Spleen (tissue), 7 donors: Measurements from ENCODE around the gene COL17A1.

Experiments
- CTCF ChIP-seq, 11 experiments: fragments of 200-600 bp in 7 of 11; fragments of 450-650 bp in 4 of 11; sonication (generic) in 4 of 11; IDR thresholded peaks in 8 of 11; conservative IDR thresholded peaks in 3 of 11; 1 replicate in 7 of 11; 2 replicates in 4 of 11; pipeline versions ENCODE4 v1.4.0 to v1.8.0; 2016 to 2021; ENCODE audit warnings: antibody characterized with exemption in 11 of 11, inconsistent platforms in 4 of 11, mild to moderate bottlenecking in 1 of 11
- POLR2A ChIP-seq, 3 donors: fragments of 450-650 bp; IDR thresholded peaks; one replicate each; pipeline ENCODE4 v1.5.1; 2017; ENCODE audit warnings: antibody characterized with exemption in 3 of 3, mild to moderate bottlenecking in 1 of 3
- POLR2AphosphoS5 ChIP-seq, 3 donors: sonication (generic); formaldehyde crosslinking; IDR thresholded peaks; one replicate each; pipeline ENCODE4 v1.5.1; 2017; ENCODE audit warnings: antibody characterized with exemption in 3 of 3
- donor health status: DM: no; HTN: no; CAD: no; lungs with moderate emphysema.
- donor health status: DM: no; HTN: no; CAD: no.
- donor health status: DM: no; HTN: no; CAD: no.

DNA sequence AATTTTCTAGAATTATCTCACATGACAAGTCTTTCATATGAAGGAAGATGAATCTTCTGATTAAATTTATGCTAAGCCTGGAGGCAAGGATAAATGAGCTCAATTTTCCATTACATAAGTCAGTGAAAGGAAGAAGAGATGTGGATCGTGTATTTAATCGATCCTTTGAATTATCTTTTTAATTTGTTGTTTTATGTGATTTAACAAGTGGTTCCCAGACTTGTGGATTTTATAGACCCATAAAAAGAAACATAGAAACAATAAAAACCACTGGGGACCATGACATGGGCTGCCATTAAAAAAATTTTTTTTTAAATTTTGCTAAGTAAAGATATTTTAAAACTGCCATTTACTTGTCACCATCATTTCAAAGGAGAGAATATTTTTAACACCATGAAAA is 73.8 kb downstream of the COL17A1 start:
- TF ChIP-seq CTCF (IDR thresholded peaks at IDR 0.05 in 8 of 11, conservative IDR thresholded peaks at IDR 0.05 in 3 of 11) (no peak), POLR2AphosphoS5 (IDR thresholded peaks at IDR 0.05) (no peak), POLR2A (IDR thresholded peaks at IDR 0.05) (no peak)
